GM18519 (cell line): ENCODE data around the gene LARP4.
A peak's percentile ranks its signal among the peaks of the same experiment; 100 is the strongest.
"Not testable (repeated sequence)": the region's sequence is repeated elsewhere in the genome, so short reads cannot be mapped to it uniquely, and the experiment has no call there.

Source experiments
- ATAC-seq: cut with Tn5 transposase; IDR thresholded peaks from one replicate; pipeline ENCODE4 v1.9.1; 2021; ENCODE audit warnings: mild to moderate bottlenecking, moderate library complexity; ENCODE audit not compliant: unreplicated experiment, low FRiP score

The LARP4 gene

DNA sequence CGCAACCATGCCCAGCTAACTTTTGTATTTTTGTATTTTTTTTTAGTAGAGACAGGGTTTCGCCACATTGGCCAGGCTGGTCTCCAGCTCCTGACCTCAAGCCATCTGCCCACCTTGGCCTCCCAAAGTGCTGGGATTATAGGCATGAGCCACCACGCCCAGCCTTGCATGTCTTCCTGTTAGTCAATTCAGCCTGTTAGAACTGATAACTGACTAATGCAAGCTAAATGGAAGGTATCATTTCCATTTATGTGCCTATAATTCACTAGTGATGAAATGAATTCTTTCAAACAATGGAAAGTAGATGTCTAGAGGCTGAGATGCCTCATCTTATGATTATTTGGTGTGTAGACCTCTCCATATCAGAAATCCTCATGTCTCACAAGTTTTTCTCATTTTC, 66.8 kb downstream of the LARP4 start:
- ATAC-seq: no peak

- ATAC-seq: no peak
Observed at GRCh38 chr12:50477241-50477832, 76.7 kb downstream of the LARP4 start.

GRCh38 chr12:50482571-50482970, 81.9 kb downstream of the LARP4 start:
- no peak for ATAC-seq

DNA sequence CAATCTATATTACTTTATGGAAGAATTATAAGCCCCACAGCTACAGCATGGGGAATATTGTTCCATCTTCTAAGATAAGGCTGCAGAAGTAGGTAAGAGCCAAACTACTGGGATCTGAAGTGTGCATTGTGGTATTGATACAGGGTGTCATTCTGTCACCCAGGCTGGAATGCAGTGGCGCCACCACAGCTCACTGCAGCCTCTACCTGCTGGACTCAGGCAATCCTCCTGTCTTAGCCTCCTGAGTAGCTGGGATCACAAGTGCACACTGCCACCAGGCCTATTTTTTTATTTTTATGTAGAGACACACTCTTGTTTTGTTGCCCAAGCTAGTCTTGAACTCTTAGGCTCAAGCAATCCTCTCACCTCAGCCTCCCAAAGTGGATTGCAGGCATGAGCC, 82.8 kb downstream of the LARP4 start:
- ATAC-seq: no peak

DNA sequence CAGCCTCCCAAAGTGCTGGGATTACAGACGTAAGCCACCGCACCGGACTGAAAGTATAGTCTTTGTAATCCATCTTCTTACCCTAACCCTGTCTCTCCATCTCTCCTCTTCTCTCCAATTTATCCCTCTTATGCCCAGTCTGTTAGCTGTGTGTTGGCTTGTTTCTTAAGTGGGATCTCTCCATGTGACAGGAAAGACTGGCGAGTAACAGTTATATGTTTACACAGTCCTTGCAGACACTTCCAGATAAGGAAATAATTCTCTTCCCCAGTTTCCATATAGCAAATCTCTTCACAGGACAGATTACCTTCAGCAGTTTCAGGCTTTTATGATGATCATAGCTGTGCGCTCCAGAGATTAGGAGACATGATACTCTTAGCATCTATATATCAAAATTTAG, 88.1 kb downstream of the LARP4 start:
- ATAC-seq: no peak

DNA sequence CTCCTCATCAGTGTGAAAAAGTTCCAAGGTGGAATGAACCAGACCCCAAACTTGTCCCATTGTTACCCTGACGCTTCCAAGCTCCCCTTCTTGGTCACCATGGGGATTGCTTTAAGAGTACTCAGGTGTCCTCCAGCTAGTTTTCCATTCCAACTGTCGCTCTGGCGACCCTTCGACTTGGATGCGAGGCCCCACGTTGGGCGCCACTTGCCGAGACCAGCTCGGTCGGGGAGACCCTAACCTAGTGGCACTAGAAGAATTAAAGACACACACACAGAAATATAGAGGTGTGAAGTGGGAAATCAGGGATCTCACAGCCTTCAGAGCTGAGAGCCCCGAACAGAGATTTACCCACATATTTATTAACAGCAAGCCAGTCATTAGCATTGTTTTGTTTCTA, 97.4 kb downstream of the LARP4 start:
- not testable (repeated sequence) for ATAC-seq

DNA sequence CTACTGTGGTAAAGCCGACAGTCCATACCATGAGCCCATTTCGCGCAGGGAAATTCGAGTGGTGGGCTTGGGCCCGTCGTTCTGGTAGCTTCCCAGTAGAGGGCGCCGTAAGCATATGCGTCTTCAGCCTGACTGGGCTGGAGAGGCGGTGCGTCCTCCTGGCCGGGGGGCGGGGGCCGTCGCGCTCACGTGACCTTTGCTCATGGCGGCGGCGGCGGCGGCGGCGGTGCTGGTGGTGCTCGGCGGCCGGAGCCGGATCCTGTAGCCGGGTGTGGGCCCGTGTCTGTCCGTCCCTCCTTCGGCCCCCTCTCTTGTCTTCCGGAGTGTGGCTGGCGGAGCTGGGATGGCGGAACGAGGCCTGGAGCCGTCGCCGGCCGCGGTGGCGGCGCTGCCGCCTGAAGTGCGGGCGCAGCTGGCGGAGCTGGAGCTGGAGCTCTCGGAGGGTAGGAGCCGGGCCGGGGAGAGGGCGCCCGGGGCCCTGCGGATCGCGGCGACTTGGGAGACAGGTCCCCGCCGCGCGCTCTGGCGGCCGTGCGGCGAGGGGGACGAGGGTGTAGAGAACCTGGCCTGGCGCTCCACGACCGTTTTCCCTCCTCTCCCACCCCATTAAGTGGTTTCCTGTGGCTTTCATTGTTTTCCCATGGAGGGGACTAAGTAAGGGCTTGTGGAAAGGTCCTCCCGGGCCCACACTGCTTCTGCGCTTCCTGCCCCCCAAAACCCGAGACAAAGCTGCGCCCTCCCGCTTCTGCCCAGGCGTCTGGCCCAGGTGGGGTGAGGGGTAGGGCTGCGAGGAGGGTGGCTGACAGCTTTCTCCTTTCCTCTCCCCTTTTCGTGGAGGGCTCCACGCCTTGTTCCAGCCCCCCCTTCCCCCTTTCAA, 104.4 kb downstream of the LARP4 start, which contains the start of gene DIP2B:
Gene DIP2B, plus strand, starts transcription at position 188 of the 877 bp plus-strand sequence. Its CDS starts 156 bp downstream, at position 344.
- ATAC-seq: peak; percentile 63

DNA sequence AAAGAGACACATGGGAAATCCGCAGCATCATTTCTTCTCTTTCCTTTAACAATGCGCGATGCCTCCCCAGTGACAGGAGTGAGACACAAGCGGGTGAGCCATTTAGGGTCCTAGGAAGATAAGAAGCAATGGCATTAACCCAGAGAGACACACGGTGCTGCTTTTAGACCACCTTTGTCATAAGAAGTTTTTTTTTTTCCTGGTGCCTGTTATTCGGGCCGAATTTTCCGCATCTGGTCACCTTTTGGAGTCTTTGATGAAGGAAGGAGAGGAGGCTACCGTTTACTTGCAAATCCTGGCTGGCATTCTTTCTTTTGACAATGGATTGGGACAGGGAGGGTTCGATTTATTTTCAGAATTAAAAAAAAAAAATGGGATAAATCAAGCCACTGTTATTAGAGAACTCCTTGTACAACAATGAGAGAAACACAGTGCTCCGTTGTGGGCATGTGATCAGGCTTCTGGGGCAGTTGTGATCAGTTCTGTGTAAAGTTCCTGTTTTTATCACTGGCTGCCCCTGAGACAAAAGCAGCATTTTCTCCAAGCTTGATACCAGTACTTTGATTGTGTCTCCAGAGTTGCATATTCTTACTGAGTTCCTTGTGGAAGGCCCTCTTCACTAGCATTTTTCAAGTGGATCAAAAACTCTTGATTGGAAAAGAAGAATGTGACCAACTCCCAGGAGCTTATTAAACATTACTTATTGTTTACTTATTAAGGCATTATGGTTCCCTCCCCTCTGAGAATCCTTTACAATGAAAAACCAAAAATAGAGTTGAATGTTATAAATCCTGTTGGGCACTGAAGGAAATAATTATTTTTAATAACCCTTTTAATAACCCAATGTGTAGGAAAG, 105.2 kb downstream of the LARP4 start:
- no peak for ATAC-seq

DNA sequence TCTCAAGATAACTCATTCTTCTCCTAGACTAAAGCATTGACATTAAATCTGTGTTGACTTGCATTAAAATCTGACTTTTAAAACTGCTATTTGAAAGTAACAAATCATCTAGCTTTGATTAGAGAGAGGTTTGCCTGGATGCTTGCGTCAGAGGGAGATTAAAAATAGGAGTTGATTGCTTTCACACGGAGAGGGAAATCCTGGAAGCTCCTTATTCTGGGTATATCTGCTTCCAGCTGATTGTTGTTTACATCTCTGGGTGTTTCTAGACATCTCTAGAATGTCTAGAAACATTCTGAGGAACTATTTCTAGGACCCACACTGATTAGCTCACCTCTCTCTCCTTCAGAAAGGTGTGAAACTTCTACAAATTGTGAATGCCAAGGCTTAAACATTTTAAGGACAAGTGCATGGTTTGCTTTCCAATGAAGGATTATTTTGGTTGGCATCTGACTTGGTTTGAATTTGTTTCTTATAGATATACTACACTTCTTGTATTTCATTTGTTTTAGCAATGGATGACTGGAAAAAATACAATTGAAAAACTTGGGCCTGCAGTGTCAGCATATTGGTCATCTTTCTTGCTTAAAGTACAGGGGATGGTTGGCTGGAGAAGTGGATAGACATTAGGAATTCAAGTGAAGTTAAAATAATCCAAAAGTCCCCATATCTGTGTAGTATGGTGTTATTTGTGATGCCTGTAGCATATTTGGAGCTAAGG, 106.2 kb downstream of the LARP4 start:
- no peak for ATAC-seq

GRCh38 chr12:50507474-50507838, 106.8 kb downstream of the LARP4 start:
- no peak for ATAC-seq

- no peak for ATAC-seq
Observed at GRCh38 chr12:50507930-50508329, 107.2 kb downstream of the LARP4 start.

DNA sequence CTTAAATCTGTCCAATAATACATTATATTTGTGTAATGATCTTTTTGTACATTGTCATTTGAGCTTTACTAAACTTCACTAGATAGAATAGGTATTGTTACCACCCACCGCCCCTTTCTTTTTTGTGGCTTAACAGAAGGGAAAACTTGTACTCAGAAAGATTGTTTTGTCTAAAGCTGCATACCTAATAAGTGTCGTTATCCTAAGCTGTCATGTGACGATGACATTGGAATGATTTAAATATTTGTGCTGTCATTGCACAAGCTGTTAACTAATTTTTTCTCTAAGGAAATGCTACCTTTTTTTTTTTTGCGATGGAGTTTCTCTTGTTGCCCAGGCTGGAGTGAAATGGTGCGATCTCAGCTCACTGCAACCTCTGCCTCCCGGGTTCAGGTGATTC, 107.7 kb downstream of the LARP4 start:
- no peak for ATAC-seq

- ATAC-seq: no peak
Observed at GRCh38 chr12:50508970-50509663, 108.4 kb downstream of the LARP4 start.

DNA sequence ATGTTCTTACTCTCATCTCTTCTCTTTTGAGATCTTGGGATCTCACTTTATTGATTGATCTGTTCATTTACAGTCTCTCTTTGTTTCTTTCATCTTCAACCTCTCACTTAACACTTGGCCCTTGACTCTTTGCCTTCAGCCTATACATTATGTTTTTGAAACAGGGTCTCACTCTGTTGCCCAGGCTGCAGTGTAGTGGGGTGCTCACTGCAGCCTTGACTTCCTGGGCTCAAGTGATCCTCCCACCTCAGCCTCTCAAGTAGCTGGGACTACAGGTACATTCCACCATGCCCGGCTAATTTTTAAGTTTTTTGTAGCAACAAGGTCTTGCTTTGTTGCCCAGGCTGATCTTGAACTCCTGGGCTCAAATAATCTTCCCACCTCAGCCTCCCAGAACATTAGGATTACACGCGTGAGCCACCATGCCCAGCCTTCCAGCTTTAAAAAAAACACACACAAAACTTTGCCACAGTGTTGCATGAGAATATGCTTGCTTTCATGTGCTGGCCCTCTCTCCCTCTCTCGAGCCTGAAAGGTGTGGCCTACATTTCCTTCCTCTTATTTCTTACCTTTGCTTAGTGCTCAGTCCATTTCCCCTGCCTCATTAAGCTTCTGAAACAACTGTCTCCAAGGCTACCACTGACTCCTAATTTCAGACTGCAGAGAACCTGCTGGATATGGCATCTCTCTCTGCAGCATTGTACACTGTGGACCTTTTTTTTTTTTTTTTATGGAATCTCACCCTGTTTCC, 114.0 kb downstream of the LARP4 start:
- ATAC-seq: no peak

DNA sequence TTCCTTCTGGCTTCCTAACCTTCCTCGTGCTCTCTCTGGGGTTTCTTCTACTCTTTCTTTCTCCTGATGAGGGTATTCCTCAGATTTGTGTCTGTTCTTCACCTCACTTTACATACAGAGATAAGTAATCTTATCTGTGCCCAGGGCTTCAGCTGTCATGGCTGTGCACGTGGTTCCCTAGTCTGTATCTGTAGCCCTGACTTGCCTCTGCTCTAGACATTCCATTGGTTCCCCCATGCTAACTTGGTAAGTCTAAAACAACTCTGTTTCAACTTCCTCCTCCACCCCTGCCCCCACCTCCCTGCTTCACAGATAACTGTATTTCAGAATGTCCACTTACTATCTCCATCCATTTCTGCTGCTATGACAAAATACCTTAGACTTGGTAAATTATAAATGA, 114.9 kb downstream of the LARP4 start:
- ATAC-seq: no peak

GRCh38 chr12:50517421-50518048, 116.8 kb downstream of the LARP4 start:
- ATAC-seq: peak; percentile 60

- ATAC-seq: no peak
Observed at GRCh38 chr12:50518090-50518489, 117.4 kb downstream of the LARP4 start.

- ATAC-seq: no peak
Observed at GRCh38 chr12:50519353-50519752, 118.7 kb downstream of the LARP4 start.
